Measurements from ENCODE around the gene EPHA3.

- TF ChIP-seq POLR2AphosphoS5 (IDR thresholded peaks at IDR 0.05; ENCODE audit: low read depth, low read length) (no peak), POLR2A (IDR thresholded peaks at IDR 0.05; ENCODE audit: low read depth, low read length) (no peak), TAF1 (IDR thresholded peaks at IDR 0.05; ENCODE audit: borderline replicate concordance, low read depth, low read length) (no peak)
These were observed 294.6 kb downstream of the EPHA3 start for GRCh38 chr3:89402051-89402450.
